Thyroid gland (tissue), 4 donors: ENCODE measurements around the gene DPP7. TPM values are rescaled to one million over a fixed set of nuclear protein-coding genes. Genes with fewer than 3 reads are reported as not detected.
"Not testable (repeated sequence)": the region's sequence is repeated elsewhere in the genome, so short reads cannot be mapped to it uniquely, and the experiment has no call there.

Source experiments
- DNase-seq, 2 donors: peaks; one replicate each; pipeline ENCODE4 v3.0.0-alpha.2; 2019
- H3K27ac ChIP-seq, 3 donors: fragments of 200-600 bp; sonication (generic); 1 replicate in 2 of 3; 2 replicates in 1 of 3; pipeline ENCODE4 v1.5.1; 2016 to 2019; ENCODE audit warnings: mild to moderate bottlenecking in 1 of 3, moderate library complexity in 1 of 3
- H3K27me3 ChIP-seq: fragments of 200-600 bp; sonication (generic); one replicate; pipeline ENCODE4 v1.5.1; 2019
- H3K36me3 ChIP-seq, 2 donors: fragments of 200-600 bp; sonication (generic); one replicate each; pipeline ENCODE4 v1.5.1; 2016 to 2019
- H3K4me1 ChIP-seq, 2 donors: fragments of 200-600 bp; sonication (generic); one replicate each; pipeline ENCODE4 v1.5.1; 2017 to 2019
- H3K4me3 ChIP-seq, 3 donors: fragments of 200-600 bp; sonication (generic); replicated peaks in 1 of 3; 1 replicate in 2 of 3; 2 replicates in 1 of 3; pipeline ENCODE4 v1.5.1; 2016; ENCODE audit warnings: mild to moderate bottlenecking in 1 of 3
- H3K9me3 ChIP-seq: fragments of 200-600 bp; sonication (generic); one replicate; pipeline ENCODE4 v1.5.1; 2017
- CTCF ChIP-seq, 6 experiments: fragments of 200-600 bp in 3 of 6; fragments of 450-650 bp in 3 of 6; sonication (generic) in 3 of 6; IDR thresholded peaks; one replicate each; pipeline ENCODE4 v1.5.1; 2016 to 2019; ENCODE audit warnings: antibody characterized with exemption in 6 of 6, mild to moderate bottlenecking in 2 of 6, inconsistent platforms in 1 of 6, moderate library complexity in 1 of 6
- POLR2A ChIP-seq, 2 donors: fragments of 450-650 bp; IDR thresholded peaks; one replicate each; pipeline ENCODE4 v1.6.1; 2017; ENCODE audit warnings: antibody characterized with exemption in 2 of 2, mild to moderate bottlenecking in 2 of 2, moderate library complexity in 1 of 2
- WGBS, 2 donors: methylation state at CpG; one replicate each; pipeline ENCODE4 v1.1.5; 2017; 5-methylcytosine and 5-hydroxymethylcytosine counted together
- intact Hi-C: fragments of 100-400 bp; cut with DNase I; formaldehyde crosslinking; loops from one replicate; pipeline ENCODE4 v1.15.1; 2023
- total RNA-seq, 4 donors: library from RNA; depleted of rRNA; stranded (reverse); fragments of >200 nt; gene quantifications; one replicate each; pipeline ENCODE4 v1.2.3, GENCODE V29; 2016

The DPP7 gene
- total RNA-seq, 4 donors from 2014 or later = 120 to 209 (median 157) TPM

GRCh38 chr9:137136261-137136880 is 21.8 kb upstream of the DPP7 start:
- Histone ChIP-seq H3K4me1 (peaks cover 0 to 3% of the 10 kb centered on the region in 2 donors), H3K4me3 (no peak overlapping the region), H3K27ac (no peak overlapping the region), H3K27me3 (peaks cover 17% of the 10 kb centered on the region), H3K36me3 (no peaks in the 10 kb centered on the region), H3K9me3 (no peaks in the 10 kb centered on the region)
- DNase-seq = no peak
- TF ChIP-seq POLR2A (IDR thresholded peaks at IDR 0.05) (no peak), CTCF (IDR thresholded peaks at IDR 0.05) (no peak)
- intact Hi-C loops = no loop called here
- 39 to 63% methylated on average over 6 of the region's 27 CpGs for WGBS, 2 donors

- DNase-seq, H3K36me3 ChIP-seq: not testable (repeated sequence)
Observed at GRCh38 chr9:137135154-137135553, 20.6 kb upstream of the DPP7 start.

GRCh38 chr9:137134191-137134590 is 19.7 kb upstream of the DPP7 start:
- peaks cover 5 to 9% of the 10 kb centered on the region in 2 donors for H3K4me1 ChIP-seq
- peaks cover 17% of the 10 kb centered on the region for H3K27me3 ChIP-seq
- TF ChIP-seq CTCF (IDR thresholded peaks at IDR 0.05) (no peak), POLR2A (IDR thresholded peaks at IDR 0.05) (no peak)
- no peaks in the 10 kb centered on the region for H3K9me3 ChIP-seq
- DNase-seq = no peak
- no peak overlapping the region for H3K27ac ChIP-seq
- H3K36me3 ChIP-seq = no peaks in the 10 kb centered on the region
- H3K4me3 ChIP-seq = no peak overlapping the region
- 85 to 87% methylated on average over 4 of the region's 4 CpGs for WGBS, 2 donors
- intact Hi-C loops = no loop called here

More at GRCh38 chr9:137135154-137135553, 20.6 kb upstream of the DPP7 start:
- H3K9me3 ChIP-seq, H3K27ac ChIP-seq, intact Hi-C loops, H3K4me1 ChIP-seq, H3K4me3 ChIP-seq: not testable (repeated sequence)
- peaks cover 17% of the 10 kb centered on the region for H3K27me3 ChIP-seq
- 81 to 82% methylated on average over 9 of the region's 9 CpGs for WGBS, 2 donors

- H3K27me3 ChIP-seq = no peaks in the 10 kb centered on the region
- 28% methylated on average over 4 to 6 of the region's 58 CpGs for WGBS, 2 donors
- H3K36me3 ChIP-seq = no peaks in the 10 kb centered on the region
- H3K4me3 ChIP-seq = peak overlapping the region; percentile 59 to 92 (median 74)
- intact Hi-C loops = no loop called here
- H3K9me3 ChIP-seq = no peaks in the 10 kb centered on the region
- TF ChIP-seq POLR2A (IDR thresholded peaks at IDR 0.05) (no peak), CTCF (IDR thresholded peaks at IDR 0.05) (no peak)
- H3K27ac ChIP-seq = peak overlapping the region in 2 of 3 donors; percentile 34 to 75
- H3K4me1 ChIP-seq = peaks cover 5 to 14% of the 10 kb centered on the region in 2 donors
- DNase-seq = no peak
Observed at GRCh38 chr9:137130176-137130755, 15.7 kb upstream of the DPP7 start.

GRCh38 chr9:137129456-137130175 is 15.1 kb upstream of the DPP7 start:
- no peaks in the 10 kb centered on the region for H3K9me3 ChIP-seq
- peak overlapping the region; percentile 34 to 75 (median 57) for H3K27ac ChIP-seq
- DNase-seq = peak; percentile 87 to 88
- 2% methylated on average over 9 of the region's 86 CpGs; no CpG with 5 or more reads in 1 of the 2 donors for WGBS, 2 donors
- intact Hi-C loops = no loop called here
- TF ChIP-seq POLR2A (IDR thresholded peaks at IDR 0.05) = peak in 1 of 2 donors; percentile 68
- peak in 1 of 6 experiments; percentile 29 for TF ChIP-seq CTCF (IDR thresholded peaks at IDR 0.05)
- H3K4me1 ChIP-seq = peaks cover 5 to 14% of the 10 kb centered on the region in 2 donors
- no peaks in the 10 kb centered on the region for H3K36me3 ChIP-seq
- H3K4me3 ChIP-seq = peak overlapping the region; percentile 59 to 92 (median 74)
- no peaks in the 10 kb centered on the region for H3K27me3 ChIP-seq
